GM19240 (cell line): Measurements from ENCODE around the gene MLH3.
"Not testable (repeated sequence)": the region's sequence is repeated elsewhere in the genome, so short reads cannot be mapped to it uniquely, and the experiment has no call there.

Experiments
- DNase-seq: peaks from one replicate; pipeline ENCODE4 v3.0.0; 2011; ENCODE audit warnings: low spot score; ENCODE audit not compliant: insufficient read length

Gene MLH3

GRCh38 chr14:75030147-75030546 is 21.1 kb downstream of the MLH3 start:
- DNase-seq = no peak

GRCh38 chr14:75025876-75026275 is 25.4 kb downstream of the MLH3 start:
- no peak for DNase-seq

- DNase-seq = no peak
Observed at GRCh38 chr14:75025082-75025481, 26.2 kb downstream of the MLH3 start.

GRCh38 chr14:75023108-75023507 is 28.2 kb downstream of the MLH3 start:
- DNase-seq = no peak

GRCh38 chr14:75022655-75023054 is 28.6 kb downstream of the MLH3 start:
- DNase-seq = no peak

DNA sequence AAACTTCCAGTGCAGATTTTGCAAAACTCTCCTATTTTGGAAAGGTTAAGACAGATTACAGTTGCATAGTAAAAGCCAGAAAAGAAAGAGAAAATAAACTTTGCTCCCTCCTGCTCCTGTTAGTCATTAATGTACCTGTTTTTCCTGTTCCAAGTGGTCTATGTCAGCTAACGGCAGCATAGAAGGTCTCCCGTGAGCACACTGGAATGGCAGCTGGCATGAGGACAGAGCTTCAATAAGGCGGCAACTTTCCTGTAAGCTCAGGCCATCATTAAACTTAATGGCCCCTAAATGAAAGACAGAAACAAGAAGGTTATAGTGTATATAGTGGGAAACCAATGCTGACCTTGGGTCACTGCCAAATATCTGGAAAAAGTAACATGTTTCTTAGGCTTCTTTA is 32.6 kb downstream of the MLH3 start:
- no peak for DNase-seq

GRCh38 chr14:75016815-75017214 is 34.5 kb downstream of the MLH3 start:
- no peak for DNase-seq

- DNase-seq = no peak
Observed at GRCh38 chr14:75015496-75015895, 35.8 kb downstream of the MLH3 start.

GRCh38 chr14:75013290-75013689 is 38.0 kb downstream of the MLH3 start:
- DNase-seq = no peak

GRCh38 chr14:75011356-75011994 is 39.8 kb downstream of the MLH3 start:
- DNase-seq = no peak

DNA sequence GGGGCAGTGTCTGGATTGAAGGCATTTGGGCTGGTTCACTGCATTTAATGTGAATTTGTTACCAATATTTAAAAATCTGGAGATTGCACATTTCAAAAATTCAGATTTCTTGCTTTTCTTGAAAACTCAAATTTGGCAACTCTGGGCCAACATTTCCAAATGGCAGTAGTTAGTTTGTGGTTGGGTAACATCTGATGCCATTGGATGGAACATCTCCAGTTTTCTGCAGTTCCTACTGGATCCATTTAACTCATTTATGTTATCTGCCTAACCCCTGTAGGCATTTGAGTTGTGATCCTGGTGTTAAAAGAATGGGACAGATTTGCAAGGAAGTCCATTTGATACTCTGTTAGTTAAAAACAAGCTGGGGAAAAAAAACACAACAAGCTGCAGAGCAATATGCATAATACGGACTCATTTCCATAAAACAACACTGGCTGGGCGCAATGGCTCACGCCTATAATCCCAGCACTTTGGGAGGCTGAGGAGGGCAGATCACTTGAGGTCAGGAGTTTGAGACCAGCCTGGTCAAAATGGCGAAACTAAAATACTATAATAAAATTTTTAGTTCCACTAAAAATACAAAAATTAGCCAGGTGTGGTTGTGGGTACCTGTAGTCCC is 40.7 kb downstream of the MLH3 start:
- no peak for DNase-seq

GRCh38 chr14:75009176-75009575 is 42.1 kb downstream of the MLH3 start:
- no peak for DNase-seq

- no peak for DNase-seq
Observed at GRCh38 chr14:75005357-75005756, 45.9 kb downstream of the MLH3 start.

GRCh38 chr14:75003250-75004027 is 47.8 kb downstream of the MLH3 start:
- DNase-seq = no peak

- peak; percentile 86 for DNase-seq
Observed at GRCh38 chr14:75002392-75003249, 48.6 kb downstream of the MLH3 start, which contains the start of gene EIF2B2. EIF2B2 (plus strand) TSS chr14:75002921; CDS start chr14:75002991, 70 bp downstream.

GRCh38 chr14:75001899-75002298 is 49.4 kb downstream of the MLH3 start:
- no peak for DNase-seq

DNA sequence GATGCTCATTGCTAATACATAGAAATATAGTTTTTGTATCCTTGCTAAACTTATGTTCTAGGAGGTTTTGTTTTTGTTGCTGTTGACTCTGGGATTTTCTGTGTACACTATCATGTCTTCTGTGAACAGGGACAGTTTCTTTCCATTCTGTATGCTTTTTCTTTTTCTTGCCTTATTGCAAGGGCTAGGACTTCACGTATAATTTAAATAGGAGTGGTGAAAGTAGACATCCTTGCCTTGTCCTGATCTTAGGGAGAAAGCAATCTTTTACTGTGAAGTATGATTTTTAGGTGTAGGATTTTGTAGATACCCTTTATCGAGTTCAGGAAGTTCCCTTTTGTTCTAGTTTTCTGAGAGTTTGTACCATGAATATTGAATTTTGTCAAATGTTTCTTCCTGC is 50.0 kb downstream of the MLH3 start:
- no peak for DNase-seq

DNA sequence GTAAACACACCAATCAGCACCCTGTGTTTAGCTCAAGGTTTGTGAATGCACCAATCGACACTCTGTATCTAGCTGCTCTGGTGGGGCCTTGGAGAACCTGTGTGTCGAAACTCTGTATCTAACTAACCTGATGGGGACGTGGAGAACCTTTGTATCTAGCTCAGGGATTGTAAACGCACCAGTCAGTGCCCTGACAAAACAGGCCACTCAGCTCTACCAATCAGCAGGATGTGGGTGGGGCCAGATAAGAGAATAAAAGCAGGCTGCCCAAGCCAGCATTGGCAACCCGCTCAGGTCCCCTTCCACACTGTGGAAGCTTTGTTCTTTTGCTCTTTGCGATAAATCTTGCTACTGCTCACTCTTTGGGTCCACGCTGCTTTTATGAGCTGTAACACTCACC is 55.5 kb downstream of the MLH3 start:
- DNase-seq = not testable (repeated sequence)

DNA sequence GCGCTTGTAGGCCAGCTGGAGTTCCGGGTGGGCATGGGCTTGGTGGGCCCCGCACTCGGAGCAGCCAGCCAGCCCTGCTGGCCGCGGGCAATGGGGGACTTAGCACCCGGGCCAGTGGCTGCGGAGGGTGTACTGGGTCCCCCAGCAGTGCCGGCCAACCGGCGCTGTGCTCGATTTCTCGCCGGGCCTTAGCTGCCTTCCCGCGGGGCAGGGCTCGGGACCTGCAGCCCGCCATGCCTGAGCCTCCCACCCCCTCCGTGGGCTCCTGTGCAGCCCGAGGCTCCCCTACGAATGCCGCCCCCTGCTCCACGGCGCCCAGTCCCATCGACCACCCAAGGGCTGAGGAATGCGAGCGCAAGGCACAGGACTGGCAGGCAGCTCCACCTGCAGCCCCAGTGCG is 57.1 kb downstream of the MLH3 start:
- DNase-seq = not testable (repeated sequence)

- no peak for DNase-seq
Observed at GRCh38 chr14:74988993-74989392, 62.3 kb downstream of the MLH3 start.

DNA sequence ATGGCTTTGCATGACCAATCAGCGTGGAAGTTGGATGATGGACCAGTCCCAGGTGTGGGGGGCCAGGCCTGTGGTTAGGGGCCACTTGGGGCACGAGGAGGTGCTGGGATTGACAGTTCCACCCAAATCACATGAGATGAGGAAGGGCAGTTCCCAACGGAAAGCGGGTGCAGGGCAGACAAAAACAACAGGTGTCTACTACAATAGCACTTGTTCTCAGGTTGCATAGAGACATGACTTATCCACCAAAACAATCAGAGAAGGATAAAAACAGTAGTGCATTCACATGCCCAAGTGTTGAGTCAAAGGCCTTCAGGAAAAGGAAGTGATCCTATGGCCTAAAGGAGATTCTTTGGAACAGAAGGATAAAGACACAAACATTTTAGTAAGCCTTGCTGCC is 63.1 kb downstream of the MLH3 start:
- DNase-seq = no peak

GRCh38 chr14:74985806-74986205 is 65.5 kb downstream of the MLH3 start:
- DNase-seq = no peak
